ENCODE measurements around the gene SELENOH.

The SELENOH gene

GRCh38 chr11:57786436-57786835 is 45.1 kb downstream of the SELENOH start:
- no peak for DNase-seq

DNA sequence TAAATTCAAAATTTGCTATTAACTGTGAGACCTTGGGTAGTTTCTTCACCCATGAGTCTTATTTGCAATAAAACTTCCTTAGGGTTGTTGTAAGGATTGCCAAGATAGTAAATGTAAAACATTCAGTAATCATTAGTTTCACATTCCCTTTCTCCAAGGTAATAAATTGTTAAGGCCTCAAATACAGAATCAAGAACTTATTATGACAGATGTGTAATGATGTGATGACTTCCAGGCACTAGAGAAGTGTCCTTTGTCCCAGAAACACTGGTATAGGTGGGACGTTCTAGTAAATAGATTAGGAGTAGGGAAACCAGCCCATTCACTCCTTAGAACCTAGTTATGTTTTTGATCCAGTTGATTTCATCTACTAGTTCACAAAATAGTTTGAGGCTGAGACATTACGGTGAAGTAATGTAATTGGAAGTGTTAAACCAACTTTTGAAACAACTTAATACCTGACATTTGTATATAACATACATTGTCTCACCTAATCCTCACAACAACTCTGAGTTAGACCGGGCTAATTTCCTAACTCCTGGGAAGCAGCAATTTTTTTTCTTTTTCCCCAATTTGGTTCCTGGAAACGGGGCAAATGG is 45.8 kb downstream of the SELENOH start:
- no peak for DNase-seq

- DNase-seq: no peak
Measured at GRCh38 chr11:57787920-57788702, 46.8 kb downstream of the SELENOH start.

- DNase-seq: no peak
Measured at GRCh38 chr11:57788703-57789088, 47.4 kb downstream of the SELENOH start.

DNA sequence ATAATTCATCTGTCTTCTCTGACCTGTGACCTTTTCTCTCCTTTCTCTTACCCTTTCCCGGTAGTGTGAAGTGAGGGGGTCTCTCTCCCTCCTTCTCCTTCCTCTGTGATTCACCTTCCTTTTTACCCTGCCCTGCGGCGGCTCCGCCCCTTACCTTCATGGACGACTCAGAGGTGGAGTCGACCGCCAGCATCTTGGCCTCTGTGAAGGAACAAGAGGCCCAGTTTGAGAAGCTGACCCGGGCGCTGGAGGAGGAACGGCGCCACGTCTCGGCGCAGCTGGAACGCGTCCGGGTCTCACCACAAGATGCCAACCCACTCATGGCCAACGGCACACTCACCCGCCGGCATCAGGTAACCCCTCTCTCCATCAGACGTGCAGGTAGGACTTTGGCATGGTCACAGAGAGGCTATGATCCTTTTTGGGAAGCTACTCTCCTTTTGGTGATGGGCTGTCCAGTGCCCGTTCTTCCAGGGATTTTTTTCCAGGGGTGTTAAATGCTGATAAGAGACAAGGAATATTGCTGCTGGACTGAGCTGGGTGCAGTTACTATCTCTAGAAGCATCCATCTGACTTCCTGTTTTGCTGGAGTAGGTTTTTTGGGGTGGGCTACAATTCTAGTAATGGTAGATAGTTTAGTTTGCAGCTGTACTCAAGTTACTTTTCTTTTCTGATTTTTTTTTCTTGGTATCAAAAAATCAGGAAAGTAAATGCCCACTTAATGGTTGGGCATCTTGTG is 50.2 kb downstream of the SELENOH start:
- no peak for DNase-seq

DNA sequence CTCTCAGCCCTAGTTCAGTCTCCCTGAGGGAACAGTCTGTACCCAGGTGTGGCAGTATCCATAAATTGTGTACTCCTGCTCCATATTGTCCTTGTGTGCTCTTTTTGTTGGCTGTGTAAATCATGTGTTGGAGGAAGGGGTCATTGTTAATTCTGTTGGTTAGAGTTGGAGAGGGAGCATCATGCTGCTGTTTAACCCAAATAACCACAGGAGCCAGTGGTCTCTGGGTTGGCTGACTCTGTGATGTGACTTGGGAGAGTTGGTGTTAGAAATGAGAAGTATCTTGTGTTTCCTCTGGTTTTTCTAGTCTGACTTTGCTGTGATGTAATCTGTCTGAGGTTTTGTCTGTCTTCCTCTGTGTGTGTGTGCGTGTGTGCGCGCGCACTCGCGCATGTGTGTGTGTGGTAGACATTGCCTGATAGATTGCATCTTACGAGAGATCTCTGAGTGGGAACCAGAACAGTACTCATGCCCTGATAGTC is 50.8 kb downstream of the SELENOH start:
- no peak for DNase-seq

DNA sequence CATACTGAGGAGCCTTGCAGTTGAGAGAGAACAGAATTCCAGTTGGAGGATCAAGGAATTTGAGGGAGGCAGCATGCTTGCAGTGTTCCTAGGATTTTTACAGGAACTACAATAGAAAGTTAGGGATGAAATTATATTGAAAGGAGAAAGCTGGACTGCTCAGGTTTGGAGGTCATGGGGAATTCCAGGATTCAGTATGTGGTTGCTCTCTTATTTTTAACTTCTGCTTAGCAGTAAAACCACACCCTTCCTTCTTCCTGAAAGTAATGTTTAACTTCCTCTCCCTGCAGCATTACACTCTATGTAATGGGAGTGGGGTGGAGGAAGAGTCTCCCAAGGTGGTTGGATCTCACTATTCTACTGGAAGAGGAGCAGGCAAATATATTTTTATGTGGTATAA is 51.6 kb downstream of the SELENOH start:
- no peak for DNase-seq
